EH (cell line): ENCODE results near the gene TRIB2.

Source experiments
- DNase-seq: peaks from one replicate; pipeline ENCODE4 v3.0.0-alpha.2; 2015; ENCODE audit warnings: low read depth

Gene TRIB2

GRCh38 chr2:12720754-12721378 lies 4.1 kb downstream of the TRIB2 start:
- DNase-seq, result peak; percentile 36

- peak; percentile 86 for DNase-seq
Measured at GRCh38 chr2:12721566-12722446, 5.1 kb downstream of the TRIB2 start.

GRCh38 chr2:12722447-12723316 lies 5.9 kb downstream of the TRIB2 start:
- no peak for DNase-seq

- DNase-seq, result no peak
Measured at GRCh38 chr2:12723736-12724463, 7.2 kb downstream of the TRIB2 start.

DNA sequence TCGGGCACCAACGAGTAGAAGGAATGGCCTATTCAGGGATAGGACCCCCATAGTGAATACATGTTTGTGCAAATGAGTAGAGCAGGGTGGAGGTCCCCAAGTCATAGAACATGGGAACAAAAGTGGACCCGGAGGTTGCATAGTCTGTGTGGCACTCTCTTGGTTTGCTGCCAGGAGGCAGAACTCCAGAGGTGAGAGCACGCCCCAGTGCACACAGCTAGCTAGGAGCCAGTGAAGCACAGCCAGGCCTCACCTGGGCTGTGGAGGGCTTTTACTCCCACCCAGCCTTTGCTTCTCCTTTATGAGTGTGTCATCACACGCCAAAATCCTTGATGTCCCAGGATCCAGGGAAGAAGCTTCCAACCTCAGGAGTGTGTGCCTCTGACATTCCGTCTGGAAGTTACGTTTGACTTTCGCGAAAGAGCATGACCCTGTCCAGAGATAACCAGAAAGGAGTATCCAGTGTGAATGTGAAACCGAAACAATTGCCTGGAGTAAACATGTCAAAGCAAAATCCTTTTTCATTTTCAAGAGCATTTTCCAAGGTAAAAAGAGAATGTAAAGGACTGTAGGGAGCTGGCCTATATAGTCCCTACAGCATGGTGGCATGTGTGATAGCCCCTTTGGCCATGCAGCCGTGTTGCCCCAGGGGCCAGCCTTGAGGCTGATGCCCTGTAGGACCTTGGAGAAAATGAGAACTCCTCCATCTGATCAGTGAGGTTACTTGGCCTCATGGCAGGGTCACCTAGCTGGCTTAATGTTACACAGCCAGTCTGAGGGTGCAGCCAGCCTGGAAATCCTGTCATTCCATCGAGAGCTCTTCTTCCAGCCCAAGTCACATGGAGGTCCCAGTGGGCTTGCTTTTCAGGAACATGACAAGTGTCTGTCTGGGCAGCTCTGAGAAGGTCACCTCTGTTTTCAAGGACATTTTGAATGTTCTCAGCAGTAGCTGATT lies 8.8 kb downstream of the TRIB2 start:
- no peak for DNase-seq

DNA sequence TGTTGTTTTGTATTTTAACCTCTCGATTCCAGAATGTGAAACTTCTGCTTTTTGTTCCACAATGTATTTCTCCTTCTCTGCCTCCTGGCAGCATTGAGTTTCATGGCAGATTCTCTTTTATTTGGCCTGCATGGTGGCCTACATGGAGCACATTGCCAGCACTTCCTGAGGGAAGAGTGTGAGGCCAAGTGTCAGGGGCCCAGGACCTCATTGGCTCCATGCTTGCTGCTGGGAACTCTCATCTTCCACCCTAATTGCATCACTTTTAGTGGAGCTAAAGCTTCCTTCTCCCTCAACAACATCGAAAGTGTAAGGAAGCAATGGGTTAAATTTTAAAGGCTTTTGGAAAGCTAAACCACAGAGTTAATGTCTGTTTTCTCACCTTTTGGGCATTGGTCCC lies 9.5 kb downstream of the TRIB2 start:
- no peak for DNase-seq

- DNase-seq, result peak; percentile 29
Measured at GRCh38 chr2:12727065-12727464, 10.3 kb downstream of the TRIB2 start.

DNA sequence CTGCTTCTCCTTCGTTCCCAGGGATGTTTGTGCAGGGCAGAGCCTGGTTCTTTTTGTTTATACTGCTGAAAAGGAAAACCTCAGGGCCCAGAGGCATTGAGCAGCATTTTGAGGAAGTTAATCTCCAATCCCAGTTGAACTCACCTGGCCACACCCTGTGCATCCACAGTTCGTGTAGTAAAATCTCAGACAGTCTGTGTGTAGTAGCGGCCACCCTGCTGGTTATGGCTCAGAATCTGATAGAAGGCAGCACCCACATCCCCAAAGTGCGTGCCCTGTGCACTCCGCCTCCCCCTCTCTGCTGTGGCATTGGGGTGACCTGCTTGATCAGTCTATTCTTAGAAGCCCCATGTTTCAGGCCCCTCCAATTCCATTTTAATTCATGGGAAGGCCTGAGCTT lies 10.9 kb downstream of the TRIB2 start:
- DNase-seq, result no peak

- no peak for DNase-seq
Measured at GRCh38 chr2:12728221-12728777, 11.6 kb downstream of the TRIB2 start.

DNA sequence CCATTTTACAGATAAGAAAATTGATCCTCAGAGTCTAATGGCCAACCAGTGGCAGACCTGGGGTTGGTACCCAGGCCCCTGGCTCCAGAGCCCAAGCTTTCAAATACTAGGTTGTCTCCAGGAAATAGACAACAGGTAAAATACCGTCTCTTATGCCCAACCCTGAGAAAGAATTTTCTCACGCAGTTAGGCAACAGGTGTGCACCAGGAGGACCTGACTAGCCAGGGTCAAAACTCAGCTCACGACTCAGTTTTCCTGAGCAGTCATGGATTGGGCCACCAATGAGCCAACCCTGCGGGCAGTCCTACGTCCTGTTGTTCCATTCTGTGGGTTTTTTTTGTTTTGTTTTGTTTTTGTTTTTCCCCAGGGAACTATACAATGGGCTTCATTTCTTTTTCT lies 13.5 kb downstream of the TRIB2 start:
- no peak for DNase-seq

DNA sequence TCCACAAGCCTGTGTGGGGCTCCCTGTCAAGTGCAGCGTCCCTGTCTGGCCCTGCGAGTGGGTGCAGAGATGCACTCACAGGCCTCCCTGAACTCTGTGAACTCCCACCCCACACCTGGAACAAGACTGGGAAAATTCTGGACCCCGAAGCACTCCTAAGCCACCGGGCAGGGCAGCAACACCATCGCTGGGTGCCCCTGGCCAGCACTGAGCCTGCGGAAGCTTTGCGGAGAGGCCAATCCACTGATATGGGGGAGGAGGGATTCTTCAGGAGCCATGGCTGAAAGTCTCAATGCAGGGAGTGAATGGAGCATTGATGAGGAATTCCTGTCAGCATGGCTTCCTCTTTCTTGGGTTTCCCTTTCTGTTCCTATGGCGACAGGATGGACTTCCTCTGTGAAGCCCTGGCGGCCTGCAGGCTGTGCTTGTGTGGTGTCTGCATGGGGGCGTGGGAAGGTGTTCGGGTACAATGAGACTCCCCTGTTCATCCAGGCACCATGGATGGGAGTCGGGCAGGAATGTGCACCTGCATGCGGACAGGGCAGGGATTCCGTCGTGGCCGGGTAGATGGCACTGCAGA lies 15.1 kb downstream of the TRIB2 start:
- DNase-seq, result no peak

- DNase-seq, result no peak
Measured at GRCh38 chr2:12732651-12733050, 15.9 kb downstream of the TRIB2 start.

- no peak for DNase-seq
Measured at GRCh38 chr2:12733846-12734245, 17.1 kb downstream of the TRIB2 start.

DNA sequence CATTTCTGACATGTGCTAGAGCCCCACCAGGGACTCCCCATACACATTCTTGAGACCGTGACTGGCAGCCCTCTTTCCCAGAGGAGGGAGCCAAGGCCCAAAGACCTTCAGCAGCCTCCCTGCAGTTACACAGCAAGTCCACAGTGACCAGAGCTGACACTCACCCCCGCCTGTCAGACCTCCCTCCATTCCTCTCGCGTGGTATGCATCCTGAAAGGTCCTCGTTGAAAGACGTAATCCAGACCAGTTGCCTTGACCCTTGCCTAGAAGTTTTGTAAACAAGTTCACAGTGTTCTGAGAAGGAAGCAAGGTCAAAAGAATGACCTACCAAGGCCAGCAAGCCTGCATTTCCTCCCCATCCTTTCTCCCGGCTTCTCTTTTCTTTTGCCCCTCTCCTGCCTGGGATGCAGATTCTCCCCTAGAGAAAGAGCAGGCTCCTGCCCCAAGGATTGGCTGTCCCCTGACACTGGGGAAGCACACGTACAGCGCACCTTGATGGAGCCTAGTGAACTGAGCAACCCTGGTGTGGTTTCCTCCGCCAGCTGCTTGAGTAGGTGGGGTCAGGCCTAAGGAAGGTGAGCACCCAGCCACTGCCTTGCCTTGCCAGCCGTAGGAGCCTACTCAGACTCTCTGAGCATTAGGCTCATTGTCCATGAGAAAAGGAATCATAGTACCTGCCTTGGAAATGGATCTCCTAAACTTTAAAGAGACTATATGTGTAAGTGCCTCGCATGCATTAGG lies 18.3 kb downstream of the TRIB2 start:
- no peak for DNase-seq

DNA sequence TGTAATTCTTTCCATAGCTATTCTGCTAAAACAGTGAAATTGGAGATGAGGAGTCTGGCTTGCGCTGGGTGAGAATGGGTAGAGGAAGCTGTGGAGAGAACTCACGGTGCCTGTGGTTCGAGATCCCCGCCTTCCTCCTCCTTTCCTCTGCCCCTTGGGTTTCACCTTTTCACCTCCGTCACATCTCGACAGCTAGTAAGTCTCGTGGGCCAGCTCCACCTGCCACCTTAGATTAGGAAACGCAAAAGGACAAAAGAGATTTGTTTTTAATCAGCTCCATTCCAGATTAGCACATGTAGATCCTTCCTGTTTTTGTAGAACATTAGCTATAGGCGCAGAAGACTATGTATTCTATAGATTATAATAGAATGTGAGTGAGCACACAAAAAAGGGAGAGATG lies 20.6 kb downstream of the TRIB2 start:
- no peak for DNase-seq

DNA sequence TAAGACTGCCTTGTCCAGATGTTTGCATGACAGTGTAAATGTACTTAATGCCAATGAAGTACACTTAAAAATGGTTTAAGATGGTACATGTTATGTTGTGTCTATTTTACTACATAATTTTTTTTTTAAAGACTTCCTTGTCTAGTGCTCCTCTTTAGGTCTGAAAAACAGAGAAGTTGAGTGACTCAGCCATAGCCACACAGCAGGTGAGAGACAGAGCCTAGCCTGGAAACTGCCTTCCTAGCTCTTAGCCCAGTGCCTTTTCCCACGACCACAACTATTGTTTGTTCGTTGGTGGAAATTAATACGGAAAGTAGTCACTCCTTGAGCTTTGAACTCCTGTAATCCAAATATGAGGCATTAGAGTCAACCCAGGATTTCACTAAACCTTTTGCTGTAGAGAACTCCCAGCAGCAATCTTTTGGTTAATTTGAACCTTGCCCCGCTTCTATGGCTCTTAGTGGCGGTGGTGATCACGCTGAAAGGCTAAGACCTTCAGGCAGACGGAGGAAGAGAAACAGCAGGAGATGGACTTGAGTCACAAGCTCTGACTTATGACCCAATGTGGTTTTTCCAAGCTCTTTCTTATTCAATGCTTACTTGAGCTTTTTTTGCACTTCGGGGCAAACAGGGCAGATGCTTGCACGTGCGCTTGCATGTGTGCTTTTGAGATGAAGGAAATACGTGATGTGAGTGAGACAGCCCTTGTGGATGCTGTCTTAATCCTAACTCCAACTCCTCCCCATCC lies 21.2 kb downstream of the TRIB2 start:
- DNase-seq, result peak; percentile 61

- DNase-seq, result no peak
Measured at GRCh38 chr2:12739721-12740254, 23.1 kb downstream of the TRIB2 start.

DNA sequence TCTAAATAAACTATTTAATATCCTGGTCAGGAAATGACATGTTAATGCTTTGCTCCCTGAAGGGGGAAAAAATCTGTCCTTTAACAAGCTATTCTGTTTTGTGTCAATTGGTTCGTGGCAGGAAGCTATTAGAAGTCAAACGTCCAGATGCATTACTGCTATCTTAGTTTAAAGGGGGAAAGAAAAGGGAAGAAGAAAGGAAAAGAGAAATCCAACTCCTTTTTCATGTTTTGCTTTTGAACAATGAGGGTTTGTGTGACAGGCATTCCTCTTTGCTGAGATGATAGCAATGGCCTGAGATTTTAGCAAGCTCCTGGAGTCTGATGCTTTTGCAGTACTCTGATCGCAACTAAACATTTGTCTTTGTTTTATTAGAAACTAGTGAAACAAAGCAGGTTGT lies 24.6 kb downstream of the TRIB2 start:
- no peak for DNase-seq
